Natural killer cell (primary cell): ENCODE results near the gene RINL. TPM values are rescaled to one million over a fixed set of nuclear protein-coding genes. Genes with fewer than 3 reads are reported as not detected.

Source experiments
- ATAC-seq, 3 donors: fragments of 150-1000 bp in 2 of 3; fragments of 200-7000 bp in 1 of 3; cut with Tn5 transposase; 1 replicate in 1 of 3; 2 replicates in 2 of 3; pipeline ENCODE4 v1.10.0; 2021; ENCODE audit warnings: mild to moderate bottlenecking in 2 of 3, moderate library complexity in 2 of 3
- DNase-seq, 2 donors: peaks; one replicate each; pipeline versions ENCODE4 v3.0.0 to v3.0.0-alpha.2; 2013 to 2021; ENCODE audit warnings: mixed read lengths in 1 of 2
- H3K27ac ChIP-seq: one replicate; pipeline ENCODE4 v1.5.1; 2013; ENCODE audit warnings: mild to moderate bottlenecking, low read length
- H3K27me3 ChIP-seq: one replicate; pipeline ENCODE4 v1.6.1; 2013; ENCODE audit warnings: low read length; ENCODE audit not compliant: control insufficient read depth, insufficient read depth
- H3K36me3 ChIP-seq: one replicate; pipeline ENCODE4 v1.6.1; 2013; ENCODE audit warnings: low read length; ENCODE audit not compliant: control insufficient read depth, insufficient read depth
- H3K4me1 ChIP-seq: one replicate; pipeline ENCODE4 v1.6.1; 2013; ENCODE audit warnings: low read length; ENCODE audit not compliant: control insufficient read depth, insufficient read depth
- H3K4me3 ChIP-seq: one replicate; pipeline ENCODE4 v1.5.1; 2013; ENCODE audit warnings: low read length
- H3K9me3 ChIP-seq: one replicate; pipeline ENCODE4 v1.6.1; 2013; ENCODE audit warnings: low read length; ENCODE audit not compliant: control insufficient read depth, insufficient read depth
- H3K27ac Mint-ChIP-seq, 2 donors: one replicate each; pipeline ENCODE4 v1.8.0; 2022; ENCODE audit warnings: mild to moderate bottlenecking in 2 of 2, mixed read lengths in 2 of 2, moderate library complexity in 1 of 2
- H3K27me3 Mint-ChIP-seq, 2 donors: one replicate each; pipeline ENCODE4 v1.8.0; 2022; ENCODE audit warnings: low read depth in 2 of 2, mixed read lengths in 2 of 2
- H3K36me3 Mint-ChIP-seq: one replicate; pipeline ENCODE4 v1.8.0; 2022; ENCODE audit warnings: mixed read lengths
- H3K4me1 Mint-ChIP-seq, 2 donors: one replicate each; pipeline ENCODE4 v1.8.0; 2022; ENCODE audit warnings: mixed read lengths in 2 of 2
- H3K4me3 Mint-ChIP-seq: one replicate; pipeline ENCODE4 v1.8.0; 2022; ENCODE audit warnings: mild to moderate bottlenecking, moderate library complexity, mixed read lengths
- H3K9me3 Mint-ChIP-seq, 2 donors: one replicate each; pipeline ENCODE4 v1.8.0; 2022; ENCODE audit warnings: mixed read lengths in 2 of 2
- WGBS: methylation state at CpG from one replicate; pipeline ENCODE4 v1.1.7; 2013; ENCODE audit warnings: missing lambda C conversion rate; ENCODE audit not compliant: insufficient coverage; 5-methylcytosine and 5-hydroxymethylcytosine counted together
- intact Hi-C: fragments of 100-400 bp; cut with micrococcal nuclease; formaldehyde crosslinking; loops from one replicate; pipeline ENCODE4 v1.14.2; 2022
- total RNA-seq, 4 donors: library from RNA; stranded (reverse); fragments of 120-200 nt in 1 of 4; gene quantifications; one replicate each; pipeline versions ENCODE4 v1.2.3 to v1.2.4, GENCODE V29; 2013 to 2022
- TF ChIP-seq, protein P1 (sequence below): fragments of 200-600 bp; IDR thresholded peaks from one replicate; pipeline ENCODE4 v1.8.0; 2022; ENCODE audit warnings: antibody characterized with exemption

Gene RINL
- total RNA-seq, 3 donors from 2014 or later (not counting 1 experiment from before 2014, with no cell fraction given): 59.7 to 65.6 (median 59.7) TPM

- 2% methylated on average over 42 of the region's 52 CpGs for WGBS
- Histone ChIP-seq H3K9me3 (no peaks in the 10 kb centered on the region), H3K4me3 (peak overlapping the region; percentile 96), H3K27me3 (no peaks in the 10 kb centered on the region), H3K27ac (peak overlapping the region; percentile 100), H3K36me3 (peaks cover 4% of the 10 kb centered on the region), H3K4me1 (peaks cover 56% of the 10 kb centered on the region)
- Mint-ChIP-seq H3K27ac (peak overlapping the region; percentile 99 to 100), H3K36me3 (no peaks in the 10 kb centered on the region), H3K9me3 (no peaks in the 10 kb centered on the region), H3K4me3 (peak overlapping the region; percentile 89), H3K4me1 (peaks cover 48 to 63% of the 10 kb centered on the region in 2 donors), H3K27me3 (no peaks in the 10 kb centered on the region)
- peak; percentile 78 to 82 for DNase-seq
- intact Hi-C loops: loop anchor here (5.0 kb wide), 1 partner anchor 175 kb away; no protein-coding TSS in a partner anchor
- TF ChIP-seq, protein P1, sequence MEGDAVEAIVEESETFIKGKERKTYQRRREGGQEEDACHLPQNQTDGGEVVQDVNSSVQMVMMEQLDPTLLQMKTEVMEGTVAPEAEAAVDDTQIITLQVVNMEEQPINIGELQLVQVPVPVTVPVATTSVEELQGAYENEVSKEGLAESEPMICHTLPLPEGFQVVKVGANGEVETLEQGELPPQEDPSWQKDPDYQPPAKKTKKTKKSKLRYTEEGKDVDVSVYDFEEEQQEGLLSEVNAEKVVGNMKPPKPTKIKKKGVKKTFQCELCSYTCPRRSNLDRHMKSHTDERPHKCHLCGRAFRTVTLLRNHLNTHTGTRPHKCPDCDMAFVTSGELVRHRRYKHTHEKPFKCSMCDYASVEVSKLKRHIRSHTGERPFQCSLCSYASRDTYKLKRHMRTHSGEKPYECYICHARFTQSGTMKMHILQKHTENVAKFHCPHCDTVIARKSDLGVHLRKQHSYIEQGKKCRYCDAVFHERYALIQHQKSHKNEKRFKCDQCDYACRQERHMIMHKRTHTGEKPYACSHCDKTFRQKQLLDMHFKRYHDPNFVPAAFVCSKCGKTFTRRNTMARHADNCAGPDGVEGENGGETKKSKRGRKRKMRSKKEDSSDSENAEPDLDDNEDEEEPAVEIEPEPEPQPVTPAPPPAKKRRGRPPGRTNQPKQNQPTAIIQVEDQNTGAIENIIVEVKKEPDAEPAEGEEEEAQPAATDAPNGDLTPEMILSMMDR: no peak
- peak in 2 of 3 donors; percentile 8 to 14 for ATAC-seq
Observed at GRCh38 chr19:38852231-38853044, 25.6 kb downstream of the RINL start.

DNA sequence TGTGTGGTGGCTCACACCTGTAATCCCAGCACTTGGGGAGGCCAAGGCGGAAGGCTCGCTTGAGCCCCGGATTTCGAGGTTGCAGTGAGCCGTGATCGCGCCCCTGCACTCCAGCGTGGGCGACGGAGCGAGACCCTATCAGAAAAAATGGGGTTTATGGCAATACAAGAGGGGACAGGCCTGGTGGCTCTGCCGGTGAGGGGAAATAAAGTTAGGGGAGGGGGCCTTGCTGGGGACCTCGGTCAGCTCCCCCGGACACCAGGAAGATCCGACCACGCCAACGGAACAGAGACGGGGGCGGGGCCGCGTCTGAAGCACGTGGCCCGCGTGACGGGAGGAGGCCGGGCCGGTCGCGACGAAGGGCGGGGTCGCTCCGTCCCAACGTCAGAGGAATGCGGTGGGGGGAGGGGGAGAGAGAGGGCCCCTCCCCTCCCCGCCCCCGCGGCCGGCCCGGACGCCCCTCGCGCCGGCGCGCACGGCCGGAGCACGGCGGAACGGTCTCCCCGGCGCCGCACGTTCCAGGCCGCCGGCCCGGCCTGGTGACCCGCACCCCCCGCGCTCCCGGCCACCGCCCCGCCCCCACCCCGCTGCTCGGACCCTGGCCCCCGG is 26.3 kb downstream of the RINL start:
- Histone ChIP-seq H3K4me3 (peak overlapping the region; percentile 96), H3K9me3 (no peaks in the 10 kb centered on the region), H3K27me3 (no peaks in the 10 kb centered on the region), H3K27ac (peak overlapping the region; percentile 100), H3K4me1 (peaks cover 57% of the 10 kb centered on the region), H3K36me3 (peaks cover 12% of the 10 kb centered on the region)
- peak overlapping the region; percentile 96 for H3K4me3 Mint-ChIP-seq
- H3K36me3 Mint-ChIP-seq: no peaks in the 10 kb centered on the region
- TF ChIP-seq, protein P1: no peak
- ATAC-seq (peak; percentile 19 to 37 (median 22)), DNase-seq (peak; percentile 88 to 95)
- intact Hi-C loops: loop anchor here (2.0 to 5.0 kb wide), 2 partner anchors 174 to 551 kb away; no protein-coding TSS in a partner anchor
- peak overlapping the region; percentile 99 to 100 for H3K27ac Mint-ChIP-seq
- WGBS: 0% methylated on average over 55 of the region's 67 CpGs
- no peaks in the 10 kb centered on the region for H3K27me3 Mint-ChIP-seq
- peaks cover 48 to 63% of the 10 kb centered on the region in 2 donors for H3K4me1 Mint-ChIP-seq
- H3K9me3 Mint-ChIP-seq: no peaks in the 10 kb centered on the region

DNA sequence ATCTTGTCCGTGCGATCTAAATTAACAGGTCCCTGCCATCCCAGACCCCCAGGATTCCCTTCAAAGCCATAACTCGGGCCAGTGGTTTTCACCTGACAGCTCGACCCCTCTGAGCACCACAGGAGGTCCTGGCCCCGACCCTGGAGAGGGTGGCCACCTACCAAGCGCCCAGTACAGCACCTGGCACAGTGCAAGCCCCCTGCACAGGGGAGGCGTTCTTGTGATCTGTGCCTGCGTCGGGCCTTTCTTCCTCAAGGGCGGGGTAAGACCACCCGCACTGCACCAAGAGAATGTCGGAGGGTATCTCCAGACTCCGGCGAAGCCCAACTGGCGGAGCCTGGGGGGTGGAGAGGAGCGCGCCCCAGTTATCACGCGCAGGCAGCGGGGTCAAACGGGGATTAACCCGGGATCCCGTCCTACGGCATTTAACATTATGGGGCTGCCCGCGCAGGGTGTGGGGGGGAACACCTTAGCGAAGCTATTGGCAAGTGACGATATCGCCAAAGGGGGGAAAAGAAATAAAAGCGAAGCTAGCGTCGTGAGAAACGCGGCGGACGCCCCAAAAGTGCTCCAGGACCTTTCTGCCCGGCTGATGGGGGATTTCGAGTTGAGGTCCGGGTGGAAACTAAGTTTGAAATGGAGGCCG is 27.0 kb downstream of the RINL start:
- Histone ChIP-seq H3K36me3 (peaks cover 16% of the 10 kb centered on the region), H3K27me3 (no peaks in the 10 kb centered on the region), H3K4me3 (peak overlapping the region; percentile 84), H3K9me3 (no peaks in the 10 kb centered on the region), H3K27ac (peak overlapping the region; percentile 97), H3K4me1 (peaks cover 56% of the 10 kb centered on the region)
- Mint-ChIP-seq H3K9me3 (no peaks in the 10 kb centered on the region), H3K36me3 (no peaks in the 10 kb centered on the region), H3K4me3 (peak overlapping the region; percentile 96), H3K27me3 (no peaks in the 10 kb centered on the region), H3K4me1 (peaks cover 48 to 61% of the 10 kb centered on the region in 2 donors), H3K27ac (peak overlapping the region; percentile 99 to 100)
- WGBS: under 1% methylated on average over 40 of the region's 40 CpGs
- TF ChIP-seq, protein P1: no peak
- DNase-seq (peak; percentile 50 to 74), ATAC-seq (no peak)
- intact Hi-C loops: loop anchor here (1.0 to 5.0 kb wide), 6 partner anchors 14 to 552 kb away; partner anchors contain the start of genes ECH1, MRPS12, NFKBIB and SARS2
